H1 (cell line): ENCODE results near the gene B3GAT1. TPM values are rescaled to one million over a fixed set of nuclear protein-coding genes. Genes with fewer than 3 reads are reported as not detected.

ENCODE experiments used
- CTCF ChIA-PET: fragments of 300-600 bp; sonication (Branson Sonifier 250); formaldehyde crosslinking; loops from one replicate; lab custom pipeline; 2021; ENCODE audit not compliant: partially characterized antibody; lab: Charles Lee
- POLR2A ChIA-PET: fragments of 300-600 bp; sonication (Branson Sonifier 250); formaldehyde crosslinking; loops from one replicate; lab custom pipeline; 2021; ENCODE audit warnings: inconsistent platforms; ENCODE audit not compliant: partially characterized antibody; lab: Charles Lee
- DNase-seq, 2 experiments: peaks; one replicate each; pipeline versions ENCODE4 v3.0.0 to v3.0.0-alpha.2; 2010 to 2022; ENCODE audit warnings: low spot score in 2 of 2, low read depth in 1 of 2, mixed read lengths in 1 of 2
- FAIRE-seq: peaks from 2 replicates; lab custom pipeline; 2011; peaks lifted over from hg19 to GRCh38; lab: Jason Lieb, UNC
- H2AFZ ChIP-seq: 2 replicates; pipeline ENCODE4 v1.8.1; 2012; ENCODE audit warnings: low read length, inconsistent platforms
- H2AK5ac ChIP-seq: 2 replicates; pipeline ENCODE4 v1.6.1; 2013; ENCODE audit warnings: low read depth, low read length
- H2BK120ac ChIP-seq: replicated peaks from 2 replicates; pipeline ENCODE3; 2013; ENCODE audit warnings: low read depth, low read length, inconsistent platforms
- H2BK12ac ChIP-seq: 2 replicates; pipeline ENCODE4 v1.6.1; 2013; ENCODE audit warnings: low read depth, low read length
- H2BK15ac ChIP-seq: 2 replicates; pipeline ENCODE4 v1.6.1; 2013; ENCODE audit warnings: low read length
- H2BK20ac ChIP-seq: 2 replicates; pipeline ENCODE4 v1.6.1; 2013; ENCODE audit warnings: low read length
- H2BK5ac ChIP-seq: 2 replicates; pipeline ENCODE4 v1.6.1; 2013; ENCODE audit warnings: low read depth, low read length
- H3K14ac ChIP-seq: 2 replicates; pipeline ENCODE4 v1.6.1; 2013; ENCODE audit warnings: inconsistent platforms; ENCODE audit not compliant: insufficient read length
- H3K18ac ChIP-seq: 2 replicates; pipeline ENCODE4 v1.6.1; 2013; ENCODE audit warnings: low read length; ENCODE audit errors: extremely low read depth
- H3K23ac ChIP-seq: 2 replicates; pipeline ENCODE4 v1.6.1; 2013; ENCODE audit warnings: inconsistent platforms; ENCODE audit not compliant: insufficient read length
- H3K23me2 ChIP-seq: 2 replicates; pipeline ENCODE4 v1.6.1; 2013; ENCODE audit warnings: low read depth, low read length
- H3K27ac ChIP-seq: 2 replicates; pipeline ENCODE4 v1.6.1; 2011; ENCODE audit warnings: low read depth, low read length, inconsistent platforms
- H3K27me3 ChIP-seq, 4 experiments: replicated peaks in 1 of 4; 1 replicate in 1 of 4; 2 replicates in 3 of 4; pipeline versions ENCODE4 v1.6.1 to v1.8.1; 2011 to 2013; ENCODE audit warnings: low read length in 3 of 4, mild to moderate bottlenecking in 3 of 4, inconsistent platforms in 2 of 4, mixed read lengths in 2 of 4, moderate library complexity in 1 of 4; ENCODE audit not compliant: control insufficient read depth in 3 of 4, insufficient read depth in 3 of 4; ENCODE audit errors: extremely low read depth in 1 of 4
- H3K36me3 ChIP-seq, 4 experiments: 2 replicates each; pipeline versions ENCODE4 v1.6.1 to v1.8.1; 2011 to 2013; ENCODE audit warnings: mild to moderate bottlenecking in 4 of 4, low read length in 3 of 4, moderate library complexity in 2 of 4, control low read depth in 1 of 4, inconsistent platforms in 1 of 4; ENCODE audit not compliant: insufficient read depth in 4 of 4, control insufficient read depth in 2 of 4
- H3K4ac ChIP-seq: replicated peaks from 2 replicates; pipeline ENCODE3; 2013; ENCODE audit warnings: low read length, low read depth, mixed read lengths, inconsistent platforms; ENCODE audit not compliant: insufficient read length
- H3K4me1 ChIP-seq, 4 experiments: replicated peaks in 1 of 4; 1 replicate in 1 of 4; 2 replicates in 3 of 4; pipeline versions ENCODE4 v1.6.1 to v1.8.1; 2011 to 2013; ENCODE audit warnings: low read length in 3 of 4, inconsistent platforms in 2 of 4, mixed read lengths in 1 of 4; ENCODE audit not compliant: insufficient read depth in 4 of 4, control insufficient read depth in 3 of 4
- H3K4me2 ChIP-seq, 2 experiments: 2 replicates each; pipeline versions ENCODE4 v1.6.1 to v1.8.1; 2011 to 2013; ENCODE audit warnings: low read depth in 2 of 2, low read length in 2 of 2, control low read depth in 1 of 2, inconsistent platforms in 1 of 2, mild to moderate bottlenecking in 1 of 2; ENCODE audit not compliant: insufficient read depth in 1 of 2
- H3K4me3 ChIP-seq, 4 experiments: fragments of 200-600, 300-600 bp in 1 of 4; sonication (generic), shearing (Covaris generic), sonication (Bioruptor Twin) in 1 of 4; 2 replicates each; pipeline versions ENCODE4 v1.5.1 to v1.8.1; 2011 to 2016; ENCODE audit warnings: low read length in 4 of 4, low read depth in 3 of 4, control low read depth in 2 of 4, inconsistent platforms in 2 of 4, mild to moderate bottlenecking in 2 of 4, mixed read lengths in 1 of 4, moderate library complexity in 1 of 4; ENCODE audit not compliant: insufficient read depth in 2 of 4; ENCODE audit errors: extremely low read depth in 1 of 4
- H3K56ac ChIP-seq: replicated peaks from 2 replicates; pipeline ENCODE3; 2013; ENCODE audit warnings: low read depth, mild to moderate bottlenecking, mixed read lengths, low read length, inconsistent platforms; ENCODE audit not compliant: insufficient read length
- H3K79me1 ChIP-seq: 2 replicates; pipeline ENCODE4 v1.6.1; 2013; ENCODE audit warnings: low read depth, low read length, control low read depth
- H3K79me2 ChIP-seq, 2 experiments: 2 replicates each; pipeline versions ENCODE4 v1.6.1 to v1.8.1; 2012 to 2013; ENCODE audit warnings: low read length in 2 of 2, mild to moderate bottlenecking in 2 of 2, inconsistent platforms in 1 of 2; ENCODE audit not compliant: insufficient read depth in 2 of 2, control insufficient read depth in 1 of 2
- H3K9ac ChIP-seq, 4 experiments: replicated peaks in 1 of 4; 1 replicate in 1 of 4; 2 replicates in 3 of 4; pipeline versions ENCODE4 v1.6.1 to v1.8.1; 2011 to 2013; ENCODE audit warnings: low read depth in 3 of 4, low read length in 3 of 4, control low read depth in 2 of 4, mild to moderate bottlenecking in 2 of 4, moderate library complexity in 2 of 4, inconsistent platforms in 1 of 4; ENCODE audit errors: extremely low read depth in 1 of 4
- H3K9me3 ChIP-seq, 2 experiments: 2 replicates each; pipeline versions ENCODE4 v1.6.1 to v1.8.1; 2012 to 2013; ENCODE audit warnings: mild to moderate bottlenecking in 2 of 2, moderate library complexity in 2 of 2, control low read depth in 1 of 2, inconsistent platforms in 1 of 2, low read depth in 1 of 2, low read length in 1 of 2, mixed read lengths in 1 of 2; ENCODE audit not compliant: insufficient read depth in 2 of 2
- H4K20me1 ChIP-seq, 2 experiments: replicated peaks in 1 of 2; 2 replicates each; pipeline versions ENCODE3 to v1.8.1; 2011 to 2013; ENCODE audit warnings: inconsistent platforms in 2 of 2, low read length in 2 of 2, mild to moderate bottlenecking in 1 of 2; ENCODE audit not compliant: insufficient read depth in 2 of 2, control insufficient read depth in 1 of 2
- H4K5ac ChIP-seq: 2 replicates; pipeline ENCODE4 v1.6.1; 2013; ENCODE audit warnings: low read length, low read depth, mixed read lengths, inconsistent platforms; ENCODE audit not compliant: insufficient read length
- H4K8ac ChIP-seq: 2 replicates; pipeline ENCODE4 v1.8.0; 2013; ENCODE audit warnings: mild to moderate bottlenecking, moderate library complexity, low read length, inconsistent platforms; ENCODE audit not compliant: insufficient read depth; ENCODE audit errors: extremely low read depth
- H4K91ac ChIP-seq: replicated peaks from 2 replicates; pipeline ENCODE3; 2013; ENCODE audit warnings: low read length, mixed read lengths, inconsistent platforms; ENCODE audit not compliant: insufficient read length
- EP300 ChIP-seq, 2 experiments: IDR thresholded peaks; 1 replicate in 1 of 2; 2 replicates in 1 of 2; pipeline ENCODE4 v1.6.1; 2011 to 2012; ENCODE audit warnings: low read depth in 2 of 2, low read length in 2 of 2, mild to moderate bottlenecking in 2 of 2, borderline replicate concordance in 1 of 2, inconsistent platforms in 1 of 2, moderate library complexity in 1 of 2
- WGBS, 2 experiments: shearing (Covaris generic) in 1 of 2; methylation state at CpG; one replicate each; pipeline versions ENCODE4 v1.1.6 to v1.1.7; 2013 to 2015; ENCODE audit warnings: low lambda C conversion rate in 2 of 2, mixed read lengths in 2 of 2, inconsistent platforms in 1 of 2, low coverage in 1 of 2, missing lambda C conversion rate in 1 of 2; ENCODE audit not compliant: insufficient replicate concordance in 2 of 2, insufficient coverage in 1 of 2, insufficient read length in 1 of 2; ENCODE audit errors: extremely low coverage in 1 of 2, missing lambda C conversion rate in 1 of 2; 5-methylcytosine and 5-hydroxymethylcytosine counted together
- polyA plus RNA-seq, 7 experiments: library from polyadenylated mRNA; depleted of rRNA in 3 of 7; stranded (reverse) in 5 of 7; unstranded in 2 of 7; fragments of >200 nt in 5 of 7; fragments of 200-250 nt in 2 of 7; gene quantifications; 1 replicate in 5 of 7; 2 replicates in 1 of 7; 4 replicates in 1 of 7; pipeline versions ENCODE4 v1.2.1 to v1.2.3, GENCODE V29; 2011 to 2013; ENCODE audit warnings: missing spikeins in 2 of 7, mixed read lengths in 2 of 7
- total RNA-seq: library from RNA; stranded (reverse); fragmentation: NEBNext Ultra II Directional; extraction: Animal tissue kit (Norgen Biotek cat#: 25700); gene quantifications from 2 replicates; pipeline ENCODE4 v1.2.1, GENCODE V29; 2021

B3GAT1 gene
- total and polyA plus RNA-seq, 2 of the 8 experiments (the other 6 are each of a cell fraction or from before 2014, with no cell fraction given) = 19.7 to 32.4 TPM

DNA sequence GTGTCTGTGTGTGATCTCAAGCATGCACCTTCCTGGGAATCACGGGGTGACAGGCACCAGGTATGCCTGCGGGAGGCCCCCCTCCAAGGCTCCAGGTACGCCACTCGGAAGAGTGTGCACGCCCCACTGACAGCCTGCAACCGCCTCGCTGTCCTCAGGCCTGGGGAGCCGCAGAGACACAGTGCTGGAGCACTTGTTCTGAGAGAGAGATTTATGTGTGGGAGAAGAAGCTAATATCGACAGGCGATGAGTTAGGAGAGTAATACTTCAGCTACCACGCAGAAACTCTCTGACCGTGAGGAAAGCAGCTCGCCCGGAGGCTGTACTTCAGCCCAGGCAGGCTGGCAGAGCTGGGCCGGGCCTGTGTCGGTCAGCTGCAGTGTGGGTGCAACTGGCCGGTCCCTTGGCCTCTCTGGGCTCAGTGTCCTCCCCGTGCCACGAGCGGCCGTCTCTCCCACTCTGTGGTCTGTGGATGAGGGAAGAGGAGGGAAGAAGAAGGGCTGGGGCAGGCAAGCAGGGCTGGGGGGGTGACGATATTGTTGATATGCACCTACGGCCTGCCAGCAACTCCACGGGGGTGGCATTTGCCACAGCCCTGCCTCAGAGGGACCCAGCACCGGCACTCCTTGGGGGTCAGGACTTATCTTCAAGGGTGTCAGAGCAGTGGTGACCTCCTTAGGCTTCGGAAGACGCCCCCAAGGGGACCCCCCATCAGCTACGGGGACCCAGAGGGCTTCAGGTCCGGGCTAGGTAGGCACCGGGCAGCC lies 7.3 kb downstream of the B3GAT1 start:
- Histone ChIP-seq H2AK5ac (no peak overlapping the region), H4K91ac (no peak overlapping the region), H3K9me3 (no peaks in the 10 kb centered on the region), H4K20me1 (peaks cover 8 to 24% of the 10 kb centered on the region in 2 experiments), H2BK120ac (no peak overlapping the region), H3K56ac (no peak overlapping the region), H3K36me3 (peaks cover 0 to 4% (median 0%) of the 10 kb centered on the region in 4 experiments; a peak in 1 of 8 replicates), H3K4me1 (peaks cover 0 to 10% (median 5%) of the 10 kb centered on the region in 4 experiments; a peak in 4 of 7 replicates), H3K4ac (no peak overlapping the region), H2BK15ac (no peak overlapping the region), H4K8ac (no peak overlapping the region), H3K4me2 (no peak overlapping the region), H2AFZ (no peak overlapping the region), H3K23ac (no peak overlapping the region), H3K14ac (no peak overlapping the region), H4K5ac (no peak overlapping the region), H3K23me2 (no peaks in the 10 kb centered on the region), H3K18ac (no peak overlapping the region), H2BK5ac (no peak overlapping the region), H3K4me3 (no peak overlapping the region), H3K79me1 (peaks cover 15% of the 10 kb centered on the region), H3K79me2 (peaks cover 0 to 54% of the 10 kb centered on the region in 2 experiments; a peak in 2 of 4 replicates), H3K27me3 (no peaks in the 10 kb centered on the region), H3K9ac (no peak overlapping the region), H3K27ac (no peak overlapping the region), H2BK20ac (no peak overlapping the region), H2BK12ac (no peak overlapping the region)
- DNase-seq = no peak
- CTCF ChIA-PET = interaction anchor here (0.7 kb wide), 1 partner anchor 11 kb away, joined by 4 read pairs; no protein-coding TSS in a partner anchor
- TF ChIP-seq EP300 (IDR thresholded peaks at IDR 0.05; ENCODE audit: borderline replicate concordance in 1 of 2, low read depth in 2 of 2, low read length in 2 of 2) = no peak
- POLR2A ChIA-PET = no interaction called here
- FAIRE-seq = no peak
- WGBS, 2 experiments = 86% methylated on average over 26 of the region's 30 CpGs; no CpG with 5 or more reads in 1 of the 2 experiments
